NOMO-1 (cell line): ENCODE data around the gene CHRNA3.

Experiments used
- DNase-seq, 2 experiments: peaks; one replicate each; lab custom pipeline; 2025; ENCODE audit not compliant: unreplicated experiment in 2 of 2; lab: John Stamatoyannopoulos, UW

Gene CHRNA3

DNA sequence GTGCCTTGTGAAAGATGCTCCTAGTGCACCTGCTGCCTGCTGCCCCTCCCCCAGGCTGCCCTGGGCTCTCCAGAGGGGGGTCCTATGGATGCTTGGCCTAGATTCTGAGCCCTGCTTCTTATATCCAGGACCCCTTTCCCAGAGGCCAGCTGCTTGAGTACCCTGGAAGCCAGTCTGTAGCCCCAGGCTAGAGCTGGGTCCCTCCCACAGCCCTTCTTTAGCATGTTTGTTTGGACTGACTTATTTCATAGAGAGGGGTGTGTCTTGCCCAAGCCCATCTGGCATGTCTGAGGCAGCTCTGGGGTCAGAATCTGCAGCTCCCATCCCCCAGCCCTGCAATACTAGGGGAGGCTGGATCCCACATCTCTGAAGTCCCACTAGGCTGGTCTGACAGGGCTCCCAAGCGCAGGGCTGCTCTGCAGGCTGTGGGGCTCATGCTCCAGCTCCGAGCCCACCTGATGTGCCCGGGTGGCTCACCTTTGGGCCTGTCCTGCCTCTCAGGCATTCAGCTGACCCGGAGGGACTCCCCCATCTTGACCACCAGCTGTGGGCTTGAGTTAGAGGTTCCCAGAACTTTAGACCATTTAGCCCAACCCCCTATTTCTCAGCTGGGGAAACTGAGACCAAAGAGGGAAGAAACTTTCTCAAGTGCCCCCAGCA, 17.1 kb upstream of the CHRNA3 start:
- no peak for DNase-seq

DNA sequence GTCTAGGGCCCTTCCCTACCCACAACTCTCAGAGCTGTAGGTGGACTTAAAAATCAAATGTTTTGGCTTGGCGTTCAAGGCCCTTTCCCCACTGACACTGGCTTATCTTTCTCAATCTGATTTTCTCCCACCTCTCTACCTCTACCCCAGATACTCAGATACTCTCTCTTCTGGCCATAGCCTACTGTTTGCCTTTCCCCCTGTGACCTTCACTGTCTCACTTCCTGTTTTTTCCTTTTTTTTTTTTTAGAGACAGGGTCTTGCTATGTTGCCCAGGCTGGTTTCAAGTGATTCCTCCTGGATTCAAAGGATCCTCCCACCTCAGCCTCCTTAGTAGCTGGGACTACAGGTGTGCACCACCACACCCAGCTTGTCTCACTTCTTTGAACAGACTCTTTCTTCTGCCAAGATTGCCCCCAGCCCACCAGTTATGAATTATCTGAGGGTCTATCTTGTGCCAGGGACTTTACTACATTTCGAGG, 15.6 kb upstream of the CHRNA3 start:
- no peak for DNase-seq

DNA sequence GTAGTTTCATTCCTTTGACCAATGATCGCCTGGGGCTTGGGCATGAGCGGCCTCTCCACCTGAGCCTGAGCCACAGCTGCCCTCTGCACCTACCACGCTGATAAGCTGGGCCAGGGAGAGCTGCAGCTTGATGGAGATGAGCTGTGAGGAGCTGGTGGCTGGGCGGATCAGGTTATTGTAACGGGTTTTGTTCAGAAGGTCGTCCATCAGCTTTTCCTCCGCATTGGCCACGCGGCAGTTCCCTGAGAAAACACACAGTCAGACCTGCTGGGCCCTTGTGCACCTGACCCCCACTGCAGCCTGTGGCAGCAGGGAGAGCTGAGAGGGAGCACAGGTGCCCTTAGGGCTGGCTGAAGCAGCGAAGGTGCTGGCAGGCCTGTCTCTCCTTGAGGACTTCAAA, 14.6 kb upstream of the CHRNA3 start:
- no peak for DNase-seq

DNA sequence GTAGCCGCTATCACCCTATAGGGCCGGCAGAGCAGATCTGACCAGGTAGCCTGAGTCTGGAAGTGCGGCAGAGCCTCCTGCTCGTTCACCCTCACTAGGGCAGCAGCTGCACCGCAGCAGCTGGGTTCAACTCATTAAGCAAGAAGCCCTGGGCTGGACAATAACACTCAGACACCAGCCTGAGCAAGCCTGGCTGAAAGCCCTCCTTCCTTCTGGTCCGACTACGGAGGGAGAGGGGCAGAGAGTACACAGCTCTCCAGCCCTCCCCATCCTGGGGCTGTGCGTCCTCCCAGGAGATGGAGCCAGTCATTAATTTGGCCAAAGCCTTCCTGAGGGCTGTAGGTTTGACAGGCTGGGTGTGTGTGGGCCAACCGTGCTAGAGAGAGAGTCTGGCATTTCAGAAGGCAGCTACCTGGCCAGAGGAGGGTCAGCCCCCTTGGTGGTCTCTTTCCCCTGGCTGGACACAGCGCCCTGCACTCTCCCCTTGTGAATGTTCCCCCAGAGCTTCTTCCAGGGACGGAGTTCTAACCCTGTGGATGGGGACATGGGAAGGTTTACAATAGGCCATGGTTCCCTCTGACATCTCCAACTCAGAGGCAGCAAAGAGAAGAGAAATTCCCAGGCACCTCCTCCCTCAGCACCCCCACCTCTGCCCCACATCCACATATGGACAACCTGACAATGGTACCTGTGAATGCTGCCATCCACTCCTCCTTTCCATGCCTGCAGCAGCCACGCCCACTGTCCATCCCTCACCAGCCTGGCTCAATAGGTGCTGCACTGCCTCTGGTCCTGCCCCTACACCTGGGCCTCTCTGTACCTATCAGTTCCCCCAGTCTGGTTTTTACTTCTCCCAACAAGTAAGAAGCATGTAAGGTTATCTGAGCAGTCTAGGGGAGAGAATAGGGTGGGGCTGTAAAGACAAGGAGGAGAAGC, 13.7 kb upstream of the CHRNA3 start:
- no peak for DNase-seq

DNA sequence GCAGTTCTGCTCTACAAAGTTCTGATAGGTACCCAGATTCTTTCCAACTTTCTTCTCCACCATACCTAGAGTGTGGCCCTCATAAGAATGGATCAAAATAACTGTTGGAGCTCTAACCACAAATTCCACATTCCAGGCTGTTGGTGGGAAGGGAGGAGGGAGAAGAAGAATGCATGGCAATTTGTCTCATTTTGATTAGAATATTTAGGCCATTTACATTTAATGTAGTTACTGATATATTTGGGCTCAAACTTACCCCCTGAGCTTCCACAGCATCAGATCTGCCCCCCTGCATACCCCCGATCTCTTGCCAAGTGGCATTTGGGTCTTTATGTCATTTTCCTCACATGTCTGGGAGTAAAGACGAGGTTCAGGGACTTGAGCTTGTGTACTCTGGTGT, 12.6 kb upstream of the CHRNA3 start:
- no peak for DNase-seq

DNA sequence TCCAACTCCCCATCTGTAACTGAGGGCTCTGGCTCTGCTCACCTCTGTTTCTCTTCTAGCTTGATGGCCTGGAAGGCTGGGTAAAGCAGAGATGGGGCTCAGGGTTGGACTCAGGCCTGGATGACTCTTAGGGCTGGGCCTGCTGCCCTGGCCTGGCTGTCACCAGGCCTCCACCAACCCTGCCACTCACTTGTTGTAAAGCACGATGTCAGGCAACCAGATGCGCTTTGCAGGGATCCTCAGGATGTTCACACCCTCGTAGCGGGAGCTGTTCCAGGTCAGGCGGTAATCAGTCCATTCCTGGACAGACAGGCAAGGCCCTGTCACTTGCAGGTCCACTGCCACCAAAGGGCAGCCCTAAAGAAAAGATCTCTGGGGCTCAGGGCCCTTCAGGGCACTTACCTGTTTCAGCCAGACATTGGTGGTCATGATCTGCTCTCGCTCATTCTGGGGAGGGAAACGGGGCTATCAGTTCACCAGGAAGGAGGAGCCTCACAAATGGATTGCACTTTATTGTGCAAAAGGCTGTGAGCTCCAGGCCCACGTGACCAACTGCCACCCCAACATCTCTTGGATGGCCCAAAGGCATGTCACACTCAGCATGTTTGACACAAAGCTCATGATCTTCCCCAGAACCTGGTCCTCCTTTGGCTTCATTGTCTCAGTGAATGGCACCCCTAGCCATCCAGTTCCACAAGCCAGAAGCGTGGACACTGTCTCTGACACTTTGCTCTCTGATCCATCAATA, 10.3 kb upstream of the CHRNA3 start:
- no peak for DNase-seq

DNA sequence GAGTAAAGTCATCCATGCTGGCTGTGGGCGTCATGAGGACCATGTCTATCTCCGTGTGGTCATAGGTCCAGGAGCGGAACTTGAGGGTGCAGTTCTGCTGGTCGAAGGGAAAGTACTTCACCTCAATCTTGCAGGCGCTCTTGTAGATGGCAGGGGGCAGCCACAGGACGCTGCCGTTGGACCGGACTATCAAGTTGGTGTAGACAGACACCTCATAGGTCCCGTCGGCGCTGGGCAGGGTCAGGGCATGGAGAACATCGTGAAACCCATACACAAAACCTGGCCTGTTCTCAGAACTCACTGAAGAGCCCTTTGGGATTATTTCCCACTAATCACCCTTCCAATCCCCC, 8.9 kb upstream of the CHRNA3 start:
- DNase-seq, result no peak

DNA sequence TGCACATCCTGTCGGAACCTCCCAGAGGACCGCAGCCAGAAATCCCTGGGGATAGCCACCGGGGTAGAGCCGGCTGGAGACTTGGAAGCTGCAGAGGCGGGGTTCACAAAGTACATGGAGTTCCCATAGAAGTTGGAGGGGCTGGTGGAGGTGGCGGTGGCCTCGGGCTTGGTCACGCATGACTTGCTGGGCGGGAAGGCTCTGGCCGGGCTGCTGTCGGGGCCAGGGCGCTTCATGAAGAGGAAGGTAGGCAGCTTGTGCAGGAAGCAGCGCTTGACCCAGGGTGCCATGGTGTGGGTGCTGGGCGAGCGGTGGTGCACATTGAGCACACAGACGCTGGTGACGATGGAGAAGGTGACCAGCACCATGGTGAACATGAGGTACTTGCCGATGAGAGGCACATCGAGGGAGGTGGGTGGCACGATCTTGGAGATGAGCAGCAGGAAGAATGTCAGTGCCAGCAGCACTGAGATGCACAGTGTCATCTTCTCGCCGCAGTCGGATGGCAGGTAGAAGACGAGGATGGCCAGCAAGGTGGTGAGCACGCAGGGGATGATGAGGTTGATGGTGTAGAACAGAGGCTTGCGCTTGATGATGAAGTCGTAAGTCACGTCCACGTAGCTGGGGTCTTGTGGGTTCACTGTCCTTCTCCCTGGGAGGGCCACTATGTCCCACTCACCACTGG, 8.4 kb upstream of the CHRNA3 start:
- DNase-seq, result no peak

DNA sequence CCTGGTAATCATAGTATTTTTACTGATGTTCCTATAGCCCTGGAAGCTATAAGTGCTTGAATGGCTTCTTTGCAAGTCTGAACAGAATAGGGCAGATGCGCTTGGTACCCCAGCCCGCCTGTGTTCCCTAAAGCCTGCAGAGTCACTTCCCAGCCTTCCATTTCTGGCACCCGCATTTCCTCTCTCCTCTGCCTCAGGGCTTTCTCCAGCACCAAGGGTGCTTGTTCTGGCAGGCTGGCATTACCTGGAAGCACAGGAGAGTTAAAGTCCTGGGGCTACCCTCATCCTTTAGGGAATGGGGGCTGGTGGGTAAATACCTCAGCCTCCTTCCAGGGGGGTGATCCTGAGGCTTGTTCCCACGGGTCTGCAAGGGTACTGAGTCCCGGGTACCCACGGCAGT, 7.4 kb upstream of the CHRNA3 start:
- DNase-seq, result no peak

DNA sequence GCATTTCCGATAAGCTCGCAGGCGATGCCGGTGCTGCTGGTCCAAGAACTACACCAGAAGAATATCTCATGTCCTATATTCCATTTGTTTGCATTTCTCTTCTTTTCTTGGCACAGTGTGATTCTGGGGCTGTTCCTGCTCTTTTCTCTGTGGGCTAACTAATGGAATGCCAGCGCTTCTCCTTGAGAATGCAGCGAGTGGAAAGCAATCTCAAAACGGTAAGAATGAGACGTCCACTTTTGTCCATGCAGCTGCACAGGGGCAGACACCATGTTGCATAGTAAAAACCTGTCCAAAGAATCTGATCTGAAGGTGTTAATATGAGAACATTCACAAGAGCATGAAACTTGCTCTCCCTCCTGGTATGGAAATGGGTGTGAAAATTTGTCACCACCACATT, 6.6 kb upstream of the CHRNA3 start:
- no peak for DNase-seq

DNA sequence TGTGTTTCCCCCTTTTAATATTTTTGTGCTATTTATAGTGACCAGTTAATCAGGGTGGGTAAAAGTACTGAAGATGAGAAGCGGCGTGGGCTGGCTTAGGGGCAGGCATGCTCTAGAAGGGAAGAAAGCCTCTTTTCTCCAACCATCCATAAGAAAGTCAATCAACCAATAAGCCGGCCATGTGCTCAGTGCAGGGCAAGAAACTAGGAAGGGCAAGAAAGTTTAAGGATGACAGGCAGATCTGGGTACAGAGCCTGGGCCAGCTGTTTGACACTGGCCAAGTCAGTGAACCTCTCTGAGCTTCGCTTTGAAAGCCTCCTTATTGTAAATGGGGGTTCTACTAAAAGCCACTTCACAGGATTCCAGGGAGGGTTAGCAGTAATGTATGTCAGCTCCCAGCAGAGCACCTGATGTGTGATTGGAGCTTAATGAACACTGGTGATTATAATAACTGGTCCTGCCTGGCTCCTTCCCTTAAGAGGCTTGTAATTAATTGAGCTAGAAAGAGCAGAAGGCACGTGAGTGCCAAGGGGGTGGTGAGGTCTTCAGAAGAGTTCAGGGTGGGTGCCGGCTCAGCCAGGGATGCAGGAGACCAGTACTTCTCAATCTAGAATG, 5.7 kb upstream of the CHRNA3 start:
- DNase-seq, result no peak

DNA sequence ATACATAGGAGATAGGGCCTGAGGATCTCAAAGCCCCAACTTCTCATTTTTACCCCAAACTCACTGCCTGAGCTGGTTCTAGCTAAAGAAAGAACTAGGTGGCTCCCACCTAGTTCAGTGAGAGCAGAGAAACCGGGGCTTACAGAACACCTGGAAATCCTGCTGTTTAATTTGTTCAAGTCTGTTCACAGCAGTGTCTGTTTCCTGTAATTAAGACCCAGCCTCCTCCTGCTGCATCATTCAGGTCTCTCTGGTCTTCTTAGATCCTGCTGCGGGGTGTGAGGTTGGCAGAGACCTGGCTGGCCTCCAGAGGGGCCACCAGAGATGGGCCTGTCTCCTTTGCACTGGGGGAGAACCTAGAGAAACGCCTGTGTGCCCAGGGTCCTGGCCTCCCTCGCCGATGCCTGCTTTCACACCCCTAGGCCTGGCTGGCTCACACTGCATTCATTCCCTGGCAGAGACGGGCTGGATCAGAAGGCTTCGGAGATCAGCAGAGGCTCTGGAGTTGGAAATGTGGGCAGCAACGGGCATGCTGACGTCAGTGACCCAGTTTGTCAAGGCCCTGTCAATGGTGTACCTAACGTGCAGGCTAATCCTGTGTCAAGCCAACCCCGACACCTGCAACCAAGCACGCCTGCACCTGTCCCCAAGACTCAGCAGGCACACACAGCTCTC, 4.9 kb upstream of the CHRNA3 start:
- no peak for DNase-seq

DNA sequence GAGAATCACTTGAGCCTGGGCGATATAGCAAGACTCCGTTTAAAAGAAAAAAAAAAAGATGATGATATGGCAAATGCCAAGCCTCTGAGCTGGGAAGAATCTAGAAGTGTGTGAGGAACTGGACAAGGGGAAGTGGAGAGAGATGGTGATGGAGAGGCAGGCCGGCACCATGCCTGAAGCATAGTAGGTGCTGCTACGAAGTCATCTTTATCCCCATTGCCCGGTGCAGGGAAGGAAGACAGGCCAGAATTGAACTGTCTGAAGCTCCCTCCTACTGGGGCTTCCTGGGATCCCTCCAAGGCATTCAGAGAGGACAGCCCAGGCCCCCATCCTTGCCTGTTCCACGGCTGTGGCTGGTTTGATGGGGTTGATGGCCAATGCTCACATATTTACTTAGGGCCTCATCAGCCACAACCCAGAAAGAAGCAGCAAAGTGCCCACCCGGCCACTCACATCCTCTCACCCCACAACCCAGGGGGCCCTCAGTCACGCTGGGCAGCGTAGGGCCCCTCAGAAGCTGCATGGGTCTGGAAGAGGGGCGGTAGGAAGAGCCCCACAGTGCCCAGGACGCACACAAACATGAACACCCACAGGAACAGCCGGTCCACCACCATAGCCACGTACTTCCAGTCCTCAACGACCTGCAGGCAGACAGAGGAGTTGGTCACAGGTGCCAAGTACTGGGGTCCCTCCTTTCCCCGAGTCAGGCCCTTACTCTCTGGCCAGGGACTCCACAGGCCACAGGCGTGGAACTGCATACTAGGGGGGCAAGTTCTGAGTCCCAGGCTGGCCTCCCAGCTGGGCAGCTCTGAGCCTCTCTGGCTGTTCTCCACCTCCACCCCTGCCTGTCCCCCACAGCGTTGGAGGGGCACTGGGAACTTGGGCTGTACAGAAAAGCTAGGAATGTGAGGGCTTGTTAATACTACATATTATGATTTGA, 4.1 kb upstream of the CHRNA3 start:
- DNase-seq, result no peak

DNA sequence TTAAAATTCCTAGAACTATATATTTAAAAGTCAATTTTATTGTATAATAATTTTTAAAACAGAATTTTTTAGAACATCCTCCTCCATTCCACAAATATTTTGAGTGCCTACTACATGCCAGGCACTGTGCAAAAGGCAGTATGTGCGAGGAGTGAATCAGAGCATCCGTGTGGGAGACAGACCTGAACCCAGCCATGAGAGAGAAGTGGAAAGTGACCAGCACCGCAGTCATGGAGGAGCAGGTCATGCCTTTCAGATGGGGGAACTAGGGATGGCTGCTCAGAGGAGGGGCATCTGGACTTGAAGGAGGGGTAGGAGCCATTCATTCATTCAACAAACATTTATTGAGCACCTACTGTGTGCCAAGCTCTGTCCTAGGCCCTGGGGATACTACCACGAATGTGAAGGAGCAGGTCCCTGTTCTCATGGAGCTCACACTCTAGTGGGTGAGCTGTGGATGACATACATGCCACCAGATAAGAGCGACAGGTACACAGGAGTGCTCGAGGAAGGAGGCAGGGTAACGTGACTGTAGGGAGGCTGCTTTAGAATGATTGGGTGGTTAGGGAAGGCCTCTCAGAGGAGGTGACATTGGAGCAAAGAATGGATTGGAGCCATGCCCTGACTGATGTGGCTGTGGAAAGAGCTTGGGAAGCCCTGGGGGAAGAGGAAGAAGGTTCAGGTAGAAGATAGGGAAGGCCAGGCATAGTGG, 3.1 kb upstream of the CHRNA3 start:
- no peak for DNase-seq

DNA sequence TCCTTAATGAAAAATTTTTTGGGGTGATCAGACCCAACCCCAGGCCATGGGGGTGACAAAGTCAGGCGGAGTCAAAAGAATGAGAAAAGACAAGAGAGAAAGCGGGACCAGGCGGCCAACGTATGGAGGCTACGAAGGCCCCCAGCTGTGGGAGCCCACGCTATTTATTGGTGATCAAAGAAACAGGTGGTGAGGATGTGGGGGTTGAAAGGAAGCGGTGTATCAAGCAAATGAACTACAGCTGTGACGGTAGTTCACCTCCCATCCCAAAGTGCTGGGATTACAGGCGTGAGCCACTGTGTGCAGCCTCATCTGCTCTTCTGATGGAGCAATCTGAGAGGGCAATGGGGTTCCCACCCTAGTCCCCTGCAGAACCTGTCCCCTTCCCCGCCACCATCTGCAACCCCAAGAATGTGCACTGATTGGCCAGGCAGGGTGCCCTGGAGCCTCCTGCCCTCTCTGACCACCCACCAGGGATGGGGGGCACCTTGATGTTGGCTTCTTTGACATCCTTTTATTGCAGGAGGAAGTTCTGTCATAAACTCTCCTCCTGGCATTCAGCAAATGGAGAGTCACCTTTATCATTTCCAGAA, 1.1 kb upstream of the CHRNA3 start:
- DNase-seq, result no peak

DNA sequence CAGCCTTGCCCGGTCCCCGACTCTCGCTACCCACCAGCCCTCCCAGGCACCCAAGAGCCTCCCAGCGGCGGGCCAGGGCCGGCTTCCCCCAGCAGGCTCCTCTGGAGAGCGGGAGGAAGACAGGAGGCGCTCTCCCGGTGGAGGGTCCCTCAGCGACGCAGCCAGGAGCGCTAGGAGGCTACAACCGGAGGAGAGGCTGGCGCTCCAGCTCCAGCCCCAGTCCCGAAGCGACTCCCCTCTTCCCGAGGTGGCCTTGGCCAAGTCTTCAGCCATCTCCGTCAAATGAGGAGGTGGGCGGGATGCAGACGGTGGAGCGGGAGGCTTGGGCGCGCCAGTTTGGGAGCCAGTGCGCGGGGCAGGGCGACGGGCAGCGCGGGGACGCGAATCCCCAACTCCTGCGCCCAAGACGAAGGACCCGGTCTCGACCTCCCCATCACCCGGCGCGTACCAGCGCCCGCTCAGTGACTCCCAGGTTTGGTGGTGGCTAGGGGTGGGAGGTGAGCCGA, 722 bp downstream of the CHRNA3 start:
- DNase-seq, result no peak

DNA sequence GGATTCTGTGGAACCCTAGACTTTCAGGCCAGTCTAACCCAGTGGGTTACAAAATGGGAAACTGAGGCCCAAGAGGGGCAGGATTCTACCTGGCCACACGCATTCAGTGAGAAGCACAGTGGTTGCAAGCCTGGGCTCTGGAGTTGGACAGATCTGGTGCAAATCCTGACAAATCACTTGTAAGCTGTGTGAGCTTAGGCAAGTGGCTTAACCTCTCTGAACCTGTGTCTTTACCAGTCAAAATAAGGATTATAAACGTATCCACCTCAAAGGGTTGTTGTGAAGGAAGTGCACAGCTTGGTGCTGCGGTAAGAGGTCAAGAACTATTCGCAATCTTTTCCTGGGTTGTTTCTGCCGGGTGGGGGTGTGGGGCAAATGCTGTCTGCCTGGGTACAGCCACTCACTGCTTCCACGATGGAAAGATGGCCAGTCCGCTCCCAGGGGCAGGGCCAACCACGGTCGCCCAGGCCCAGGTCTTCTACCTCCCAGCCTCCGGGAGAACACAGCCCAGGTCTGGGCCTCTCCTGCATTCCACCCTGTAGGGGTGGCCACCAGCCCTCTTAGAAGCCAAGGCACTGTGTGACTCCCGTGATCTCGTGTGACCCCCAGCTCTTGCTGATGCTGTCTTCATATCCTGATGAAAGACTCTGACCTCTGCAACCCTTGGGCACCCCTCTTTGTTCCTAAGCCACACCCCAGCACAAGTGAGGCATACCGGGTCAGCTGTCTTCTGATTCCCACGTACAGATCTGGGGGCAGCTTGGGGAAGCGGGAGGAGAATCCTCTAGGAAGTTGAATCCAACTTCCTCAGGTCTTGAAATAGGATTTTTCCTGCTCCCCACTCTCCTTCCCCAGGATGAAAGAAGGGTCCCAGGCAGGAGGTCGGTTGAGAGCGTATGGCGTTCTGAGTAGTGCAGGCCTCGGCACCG, 1.5 kb downstream of the CHRNA3 start:
- DNase-seq, result no peak
